HepG2 (cell line): ENCODE measurements around the gene TM4SF5. TPM values are rescaled to one million over a fixed set of nuclear protein-coding genes. Genes with fewer than 3 reads are reported as not detected.
A peak's percentile ranks its signal among the peaks of the same experiment; 100 is the strongest.

Source experiments
- ATAC-seq: fragments of 200-7000 bp; cut with Tn5 transposase; 3 replicates; pipeline ENCODE4 v1.9.1; 2020; ENCODE audit warnings: mild to moderate bottlenecking, moderate library complexity
- BruUV-seq: library from RNA; stranded (reverse); fragments of 400-500 nt; replicated peaks from 2 replicates; lab custom pipeline; 2021; lab: Mats Ljungman, UMichigan
- CTCF ChIA-PET: fragments of 300-600 bp; formaldehyde crosslinking; extraction: SDS; loops from one replicate; lab custom pipeline; 2021; ENCODE audit warnings: low total read pairs, inconsistent platforms, low intra/inter-chr PET ratio; lab: Yijun Ruan, JAX
- POLR2A ChIA-PET: fragments of 350-600 bp; sonication (Branson Sonifier 250); formaldehyde crosslinking; loops from one replicate; lab custom pipeline; 2020; ENCODE audit warnings: antibody characterized with exemption, inconsistent platforms; lab: Yijun Ruan, JAX
- DNase-seq: peaks from one replicate; pipeline ENCODE4 v3.0.0-alpha.2; 2015; ENCODE audit warnings: low spot score
- FAIRE-seq: peaks from 3 replicates; lab custom pipeline; 2011; peaks lifted over from hg19 to GRCh38; lab: Jason Lieb, UNC
- H2AFZ ChIP-seq: one replicate; pipeline ENCODE4 v1.6.1; 2011; ENCODE audit warnings: low read length, inconsistent platforms
- H3K27ac ChIP-seq: fragments of 300-600 bp; 3 replicates; pipeline ENCODE4 v1.8.0; 2011; ENCODE audit warnings: mixed run types, mild to moderate bottlenecking, mixed read lengths, low read length, inconsistent platforms; ENCODE audit not compliant: insufficient read depth; ENCODE audit errors: extremely low read length
- H3K27me3 ChIP-seq, 2 experiments: fragments of 200-600 bp in 1 of 2; 2 replicates in 1 of 2; 3 replicates in 1 of 2; pipeline versions ENCODE4 v1.6.0 to v1.8.0; 2011; ENCODE audit warnings: low read length in 2 of 2, mild to moderate bottlenecking in 2 of 2, moderate library complexity in 2 of 2, inconsistent platforms in 1 of 2; ENCODE audit not compliant: insufficient read depth in 2 of 2, control insufficient read depth in 1 of 2
- H3K36me3 ChIP-seq, 2 experiments: fragments of 200-600 bp in 1 of 2; replicated peaks in 1 of 2; 2 replicates in 1 of 2; 3 replicates in 1 of 2; pipeline versions ENCODE4 v1.5.1 to v1.8.0; 2011; ENCODE audit warnings: low read length in 2 of 2, inconsistent platforms in 1 of 2; ENCODE audit not compliant: insufficient read depth in 2 of 2, control insufficient read depth in 1 of 2
- H3K4me1 ChIP-seq: 2 replicates; pipeline ENCODE4 v1.5.1; 2012; ENCODE audit warnings: low read length, inconsistent platforms; ENCODE audit not compliant: insufficient read depth
- H3K4me2 ChIP-seq: 2 replicates; pipeline ENCODE4 v1.6.0; 2011; ENCODE audit warnings: low read depth, low read length, inconsistent platforms
- H3K4me3 ChIP-seq, 3 experiments: fragments of 200-600 bp in 1 of 3; sonication (generic), shearing (Covaris generic) in 1 of 3; replicated peaks in 1 of 3; 2 replicates each; pipeline ENCODE4 v1.5.1; 2011 to 2016; ENCODE audit warnings: low read length in 3 of 3, inconsistent platforms in 2 of 3, low read depth in 2 of 3, mild to moderate bottlenecking in 2 of 3, control low read depth in 1 of 3, mixed read lengths in 1 of 3; ENCODE audit not compliant: insufficient read depth in 1 of 3
- H3K79me2 ChIP-seq: one replicate; pipeline ENCODE4 v1.6.1; 2011; ENCODE audit warnings: low read length, inconsistent platforms; ENCODE audit not compliant: insufficient read depth
- H3K9ac ChIP-seq: 2 replicates; pipeline ENCODE4 v1.6.0; 2011; ENCODE audit warnings: mild to moderate bottlenecking, low read depth, low read length, inconsistent platforms; ENCODE audit not compliant: insufficient read depth
- H3K9me3 ChIP-seq: 2 replicates; pipeline ENCODE4 v1.5.1; 2012; ENCODE audit warnings: mild to moderate bottlenecking, low read length
- H4K20me1 ChIP-seq: 2 replicates; pipeline ENCODE4 v1.6.0; 2011; ENCODE audit warnings: inconsistent platforms, mild to moderate bottlenecking, low read length, moderate library complexity; ENCODE audit not compliant: insufficient read depth
- ATF4 ChIP-seq, 2 experiments: fragments of 450-650 bp in 1 of 2; sonication (generic) in 1 of 2; formaldehyde crosslinking; IDR thresholded peaks; 2 replicates each; pipeline versions ENCODE4 v1.5.0 to v1.8.0; 2020 to 2022; ENCODE audit warnings: mild to moderate bottlenecking in 1 of 2, missing genetic modification reagents in 1 of 2
- CREB1 ChIP-seq, 2 experiments: fragments of 450-650 bp in 1 of 2; IDR thresholded peaks; 2 replicates each; pipeline ENCODE4 v1.6.1; 2016 to 2017; ENCODE audit warnings: control low read depth in 1 of 2, mild to moderate bottlenecking in 1 of 2, missing compliant biosample characterization in 1 of 2, missing genetic modification characterization in 1 of 2
- MAX ChIP-seq: IDR thresholded peaks from 2 replicates; pipeline ENCODE4 v1.6.1; 2012; ENCODE audit warnings: inconsistent platforms
- SALL1 ChIP-seq: sonication (generic); formaldehyde crosslinking; IDR thresholded peaks from 2 replicates; pipeline ENCODE4 v1.8.0; 2022; ENCODE audit warnings: mild to moderate bottlenecking, missing genetic modification reagents
- ZSCAN22 ChIP-seq: sonication (generic); formaldehyde crosslinking; IDR thresholded peaks from 2 replicates; pipeline ENCODE4 v1.4.0; 2020; ENCODE audit warnings: mild to moderate bottlenecking, missing genetic modification reagents
- WGBS: methylation state at CpG from one replicate; pipeline ENCODE4 v1.1.6; 2017; ENCODE audit warnings: low lambda C conversion rate; 5-methylcytosine and 5-hydroxymethylcytosine counted together
- in situ Hi-C: cut with HindIII; loops from 2 replicates; pipeline ENCODE4 v1.10.0; 2017; ENCODE audit warnings: low pct_unique_long_range_greater_than_20kb; ENCODE audit not compliant: extremely low pct_ligation_motif_present
- intact Hi-C: fragments of 100-400 bp; cut with micrococcal nuclease; formaldehyde crosslinking; loops from one replicate; pipeline ENCODE4 v1.10.0; 2022; ENCODE audit not compliant: unreplicated experiment
- polyA plus RNA-seq, 8 experiments: library from polyadenylated mRNA; depleted of rRNA in 3 of 8; stranded (reverse) in 7 of 8; unstranded in 1 of 8; fragments of >200 nt; fragmentation: Illumina TruSeq in 4 of 8; extraction: Trizol in 4 of 8; gene quantifications; 2 replicates each; pipeline versions ENCODE4 v1.2.1 to v1.2.3, GENCODE V29; 2011 to 2016; ENCODE audit warnings: low read depth in 4 of 8, missing spikeins in 1 of 8, mixed read lengths in 1 of 8; ENCODE audit not compliant: insufficient read depth in 1 of 8
- total RNA-seq, 5 experiments: library from RNA; depleted of rRNA; stranded (reverse); fragments of >200 nt; fragmentation: Illumina TruSeq; extraction: Trizol; gene quantifications; 2 replicates each; pipeline ENCODE4 v1.2.3, GENCODE V29; 2016; ENCODE audit warnings: low read depth in 1 of 5

Gene TM4SF5
- total and polyA plus RNA-seq, 2 of the 13 experiments (the other 11 are each of a cell fraction or from before 2014, with no cell fraction given): 30.1 to 126 TPM

GRCh38 chr17:4743898-4744297, 27.8 kb upstream of the TM4SF5 start:
- DNase-seq (no peak), ATAC-seq (no peak), FAIRE-seq (no peak)
- WGBS: 53% methylated on average over 5 of the region's 9 CpGs
- Histone ChIP-seq H2AFZ (no peak overlapping the region), H3K9ac (no peak overlapping the region), H4K20me1 (no peaks in the 10 kb centered on the region), H3K27ac (no peak overlapping the region), H3K9me3 (no peaks in the 10 kb centered on the region), H3K4me1 (peaks cover 71% of the 10 kb centered on the region), H3K79me2 (no peaks in the 10 kb centered on the region), H3K27me3 (peaks cover 2 to 24% of the 10 kb centered on the region in 2 experiments; a peak in 3 of 5 replicates), H3K36me3 (no peaks in the 10 kb centered on the region), H3K4me2 (no peak overlapping the region), H3K4me3 (no peak overlapping the region)
- in situ Hi-C loops: no loop called here
- ChIA-PET POLR2A (interaction anchor here (1.2 to 3.8 kb wide), 4 partner anchors 13 to 46 kb away, joined by 3 to 14 read pairs (median 8); partner anchors contain the start of genes GLTPD2 and MED11), CTCF (no interaction called here)
- intact Hi-C loops: no loop called here
- TF ChIP-seq CREB1 (IDR thresholded peaks at IDR 0.05): peak; percentile 63
- TF ChIP-seq CREB1 (CRISPR knock-in tag; IDR thresholded peaks at IDR 0.05): no peak
- TF ChIP-seq SALL1 (CRISPR knock-in tag): 0 out of 2 replicates have a peak, but pooled peaks have one; percentile 28
- TF ChIP-seq ATF4 (CRISPR knock-in tag; IDR thresholded peaks at IDR 0.05): no peak
- no peak for TF ChIP-seq ZSCAN22 (CRISPR knock-in tag)
- TF ChIP-seq MAX: 0 out of 2 replicates have a peak, but pooled peaks have one; percentile 12
- no TSS peak for BruUV-seq
